Measurements from ENCODE around the gene CD83. TPM values are rescaled to one million over a fixed set of nuclear protein-coding genes. Genes with fewer than 3 reads are reported as not detected.
A peak's percentile ranks its signal among the peaks of the same experiment; 100 is the strongest.

The CD83 gene
- total and polyA plus RNA-seq, 8 donors: 0.29 to 9.3 (median 3.0) TPM; not detected in 2

- no peaks in the 10 kb centered on the region for H3K36me3 ChIP-seq
- no peak for DNase-seq
- WGBS, 5 donors: 78 to 95% (median 88%) methylated on average over 3 of the region's 3 CpGs
- H3K4me3 ChIP-seq: no peak overlapping the region
- no peaks in the 10 kb centered on the region for H3K9me3 ChIP-seq
- H3K4me1 ChIP-seq: peaks cover 0 to 14% (median 4%) of the 10 kb centered on the region in 4 donors
- intact Hi-C loops (cut with DNase I; ENCODE audit: low total_unique reads): no loop called here
- H3K27ac ChIP-seq: no peak overlapping the region
- TF ChIP-seq POLR2AphosphoS5 (IDR thresholded peaks at IDR 0.05): no peak
- no peak for TF ChIP-seq EP300 (IDR thresholded peaks at IDR 0.05)
- TF ChIP-seq POLR2A (IDR thresholded peaks at IDR 0.05): no peak
- no peak for TF ChIP-seq CTCF (IDR thresholded peaks at IDR 0.05)
- H3K27me3 ChIP-seq: no peaks in the 10 kb centered on the region
These were observed 25.1 kb downstream of the CD83 start for GRCh38 chr6:14142511-14143223.

- no peak for DNase-seq
- H3K4me3 ChIP-seq: no peak overlapping the region
- no peaks in the 10 kb centered on the region for H3K9me3 ChIP-seq
- intact Hi-C loops (cut with DNase I; ENCODE audit: low total_unique reads): no loop called here
- H3K4me1 ChIP-seq: peaks cover 0 to 14% (median 4%) of the 10 kb centered on the region in 4 donors
- no peak overlapping the region for H3K27ac ChIP-seq
- TF ChIP-seq EP300 (IDR thresholded peaks at IDR 0.05): no peak
- no peak for TF ChIP-seq POLR2A (IDR thresholded peaks at IDR 0.05)
- no peak for TF ChIP-seq POLR2AphosphoS5 (IDR thresholded peaks at IDR 0.05)
- TF ChIP-seq CTCF (IDR thresholded peaks at IDR 0.05): no peak
- 64 to 75% (median 67%) methylated on average over 4 of the region's 4 CpGs for WGBS, 5 donors
- H3K36me3 ChIP-seq: no peaks in the 10 kb centered on the region
- H3K27me3 ChIP-seq: no peaks in the 10 kb centered on the region
These were observed 25.7 kb downstream of the CD83 start for GRCh38 chr6:14143305-14143704.

GRCh38 chr6:14144678-14145113 is 27.1 kb downstream of the CD83 start:
- no peaks in the 10 kb centered on the region for H3K9me3 ChIP-seq
- TF ChIP-seq CTCF (IDR thresholded peaks at IDR 0.05) (peak in 5 of 7 experiments; percentile 43 to 91 (median 87)), EP300 (IDR thresholded peaks at IDR 0.05) (no peak), POLR2AphosphoS5 (IDR thresholded peaks at IDR 0.05) (no peak)
- H3K36me3 ChIP-seq: no peaks in the 10 kb centered on the region
- H3K27me3 ChIP-seq: no peaks in the 10 kb centered on the region
- intact Hi-C loops (cut with DNase I; ENCODE audit: low total_unique reads): no loop called here
- DNase-seq: peak; percentile 50 to 85
- peaks cover 0 to 14% (median 4%) of the 10 kb centered on the region in 4 donors for H3K4me1 ChIP-seq
- no peak overlapping the region for H3K27ac ChIP-seq
- 53 to 70% (median 66%) methylated on average over 8 of the region's 8 CpGs for WGBS, 5 donors
- no peak overlapping the region for H3K4me3 ChIP-seq

- Histone ChIP-seq H3K36me3 (no peaks in the 10 kb centered on the region), H3K27me3 (no peaks in the 10 kb centered on the region), H3K27ac (no peak overlapping the region), H3K4me1 (peaks cover 0 to 12% (median 3%) of the 10 kb centered on the region in 4 donors), H3K4me3 (no peak overlapping the region), H3K9me3 (no peaks in the 10 kb centered on the region)
- 73 to 85% (median 76%) methylated on average over 10 of the region's 10 CpGs for WGBS, 5 donors
- TF ChIP-seq POLR2A (IDR thresholded peaks at IDR 0.05) (no peak), POLR2AphosphoS5 (IDR thresholded peaks at IDR 0.05) (no peak), CTCF (IDR thresholded peaks at IDR 0.05) (no peak), EP300 (IDR thresholded peaks at IDR 0.05) (no peak)
- intact Hi-C loops (cut with DNase I; ENCODE audit: low total_unique reads): no loop called here
- no peak for DNase-seq
These were observed 29.0 kb downstream of the CD83 start for GRCh38 chr6:14146506-14147096.

All from stomach (tissue), 9 donors.